ENCODE measurements around the gene GGCT.
"Not testable (repeated sequence)": the region's sequence is repeated elsewhere in the genome, so short reads cannot be mapped to it uniquely, and the experiment has no call there.

Gene GGCT

GRCh38 chr7:30504301-30505173, at the start of gene GGCT:
Gene GGCT (minus strand): TSS chr7:30504829. CDS start chr7:30504709, 120 bp downstream.
- DNase-seq, result peak; percentile 97

DNA sequence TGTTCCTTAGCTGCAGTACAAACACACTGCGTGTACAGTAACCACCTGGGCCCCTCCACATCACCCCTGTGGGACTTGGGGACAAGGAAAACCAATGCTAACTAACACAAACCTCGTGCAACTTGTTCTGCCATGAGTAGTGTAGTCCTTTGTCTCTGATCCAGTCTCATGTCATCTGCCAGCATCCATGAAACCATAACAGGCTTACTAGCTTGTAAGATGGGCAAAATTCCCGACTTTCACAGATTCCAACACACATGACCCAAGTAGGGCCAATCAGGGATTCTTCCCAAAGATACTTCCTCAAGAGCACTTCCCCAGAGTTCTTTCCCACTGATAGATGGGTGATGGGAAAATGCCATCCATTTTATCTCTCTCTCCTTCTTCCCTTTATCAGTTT, 48.9 kb upstream of the GGCT start:
- no peak for DNase-seq

DNA sequence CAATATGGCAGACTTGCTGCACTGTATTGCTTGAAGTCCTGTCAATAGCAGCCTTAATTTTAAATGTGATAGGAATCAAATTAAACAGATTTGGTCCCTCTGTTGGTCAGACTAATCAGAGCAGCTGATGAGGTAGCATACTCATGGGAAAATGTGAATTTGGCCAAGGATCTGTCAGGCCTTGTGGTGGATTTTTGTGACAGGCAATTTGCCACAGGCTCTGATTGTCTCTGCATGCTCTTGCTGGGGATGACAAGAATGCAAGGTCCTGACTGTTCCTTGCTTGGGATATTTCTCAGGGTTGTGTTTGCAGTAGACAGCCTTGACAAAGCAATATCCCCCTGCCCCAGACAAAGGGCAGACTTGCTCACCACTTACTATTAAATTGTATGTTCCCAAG, 48.5 kb upstream of the GGCT start:
- no peak for DNase-seq

- DNase-seq, result no peak
Measured at GRCh38 chr7:30552330-30552729, 47.7 kb upstream of the GGCT start.

DNA sequence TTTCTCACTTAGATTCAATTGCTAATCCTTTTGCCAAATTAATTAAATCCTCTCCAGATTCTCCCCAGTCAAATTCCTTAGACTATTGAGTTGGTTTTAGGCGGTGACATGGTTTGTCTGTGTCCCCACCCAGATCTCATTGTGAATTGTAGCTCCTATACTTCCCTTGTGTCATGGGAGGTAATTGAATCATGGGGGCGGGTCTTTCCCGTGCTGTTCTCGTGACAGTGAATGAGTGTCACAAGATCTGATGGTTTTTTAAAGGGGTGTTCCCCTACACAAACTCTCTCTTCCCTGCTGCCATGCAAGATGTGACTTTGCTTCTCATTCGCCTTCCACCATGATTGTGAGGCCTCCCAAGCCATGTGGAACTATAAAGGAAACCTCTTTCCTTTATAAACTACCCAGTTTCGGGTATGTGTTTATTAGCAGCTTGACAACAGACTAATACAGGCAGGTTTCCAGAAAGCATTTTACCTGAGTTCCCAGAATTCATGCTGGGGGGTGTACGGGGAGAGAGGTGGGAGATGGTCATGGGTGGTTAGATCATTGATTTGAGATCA, 45.4 kb upstream of the GGCT start:
- DNase-seq, result no peak

DNA sequence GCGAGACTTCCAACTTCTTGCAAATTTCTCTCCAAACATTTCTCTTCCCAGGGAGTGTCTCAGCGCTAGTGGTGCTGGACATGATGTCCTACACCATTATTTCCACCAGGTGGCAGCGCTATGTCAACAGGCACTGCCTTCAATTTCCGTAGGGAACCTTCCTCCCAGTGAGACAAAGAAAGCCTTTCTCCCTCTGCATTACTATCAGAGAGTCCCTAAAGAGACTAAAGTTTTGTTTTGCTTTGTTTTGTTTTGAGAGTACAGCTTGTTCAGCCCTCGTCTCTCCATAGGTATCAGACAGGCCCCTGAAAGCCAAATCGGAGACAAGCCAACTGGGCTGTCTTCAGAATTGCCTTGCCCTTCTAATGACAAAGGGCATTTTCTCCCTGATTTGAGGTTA, 44.2 kb upstream of the GGCT start:
- peak; percentile 40 for DNase-seq

DNA sequence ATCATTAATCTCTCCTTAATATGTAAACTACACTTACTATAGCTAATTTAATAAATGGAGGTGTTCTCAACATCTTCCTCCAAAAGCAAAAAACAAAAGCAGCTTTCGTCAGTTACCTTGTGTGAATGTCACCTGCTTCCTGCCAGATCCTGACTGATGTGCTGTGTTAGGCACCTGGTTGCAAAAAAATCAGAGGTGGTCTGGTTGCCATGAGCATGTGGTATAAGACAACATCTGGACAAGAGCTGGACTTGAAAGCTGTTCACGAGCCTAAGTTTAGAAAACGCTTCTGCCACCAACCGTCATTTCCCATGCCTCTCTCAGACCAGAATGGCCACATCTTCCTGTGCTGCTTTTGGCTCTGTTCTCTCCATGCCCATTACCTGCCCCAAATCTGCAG, 42.0 kb upstream of the GGCT start:
- DNase-seq, result no peak

GRCh38 chr7:30545791-30546555, 41.3 kb upstream of the GGCT start:
- DNase-seq, result no peak

GRCh38 chr7:30543813-30544525, 39.3 kb upstream of the GGCT start:
- no peak for DNase-seq

DNA sequence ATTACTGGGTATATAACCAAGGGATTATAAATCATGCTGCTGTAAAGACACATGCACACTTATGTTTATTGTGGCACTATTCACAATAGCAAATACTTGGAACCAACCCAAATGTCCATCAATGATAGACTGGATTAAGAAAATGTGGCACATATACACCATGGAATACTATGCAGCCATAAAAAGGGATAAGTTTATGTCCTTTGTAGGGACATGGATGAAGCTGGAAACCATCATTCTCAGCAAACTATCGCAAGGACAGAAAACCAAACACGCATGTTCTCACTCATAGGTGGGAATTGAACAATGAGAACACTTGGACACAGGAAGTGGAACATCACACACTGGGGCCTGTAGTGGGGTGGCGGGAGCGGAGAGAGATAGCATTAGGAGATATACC, 38.5 kb upstream of the GGCT start:
- DNase-seq, result not testable (repeated sequence)

DNA sequence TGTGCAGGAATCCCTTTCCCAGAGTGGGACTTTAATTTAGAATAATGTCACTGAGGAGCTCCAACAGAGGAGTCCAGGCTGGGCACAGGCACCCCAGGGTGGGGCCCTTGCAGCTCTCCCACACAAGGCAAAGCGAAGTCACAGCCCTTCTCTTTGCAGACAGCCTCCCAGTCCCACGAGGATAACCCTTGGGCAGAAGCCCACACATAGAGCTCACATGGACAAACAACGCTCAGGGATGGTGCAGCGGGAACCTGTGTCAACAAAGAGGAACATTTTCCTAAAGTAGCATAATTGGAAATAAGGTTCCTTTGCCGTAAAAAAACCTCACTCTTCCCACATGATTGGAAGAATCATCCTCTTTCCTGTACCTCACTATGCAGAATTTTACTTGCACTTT, 29.3 kb upstream of the GGCT start:
- DNase-seq, result no peak

GRCh38 chr7:30531286-30531685, 26.7 kb upstream of the GGCT start:
- DNase-seq, result no peak

- DNase-seq, result no peak
Measured at GRCh38 chr7:30530373-30530772, 25.7 kb upstream of the GGCT start.

DNA sequence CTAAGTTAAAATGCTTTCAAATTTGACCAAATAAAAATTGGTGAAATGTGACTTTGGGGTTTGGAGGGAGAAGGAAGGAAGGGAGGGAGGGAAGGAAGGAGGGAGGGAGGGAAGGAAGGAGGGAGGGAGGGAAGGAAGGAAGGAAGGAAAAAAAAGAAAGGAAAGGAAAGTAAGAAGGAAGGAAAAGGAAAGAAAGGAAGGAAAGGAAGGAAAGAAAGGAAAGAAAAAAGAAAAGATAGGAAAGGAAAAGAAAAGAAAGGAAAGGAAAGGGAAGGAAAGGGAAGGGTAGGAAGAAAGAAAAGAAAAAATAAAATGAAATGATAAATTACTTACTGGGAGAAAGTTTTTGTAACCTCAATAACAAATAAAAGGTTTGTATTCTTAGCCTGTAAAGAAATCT, 24.1 kb upstream of the GGCT start:
- no peak for DNase-seq

GRCh38 chr7:30527297-30527696, 22.7 kb upstream of the GGCT start:
- DNase-seq, result not testable (repeated sequence)

DNA sequence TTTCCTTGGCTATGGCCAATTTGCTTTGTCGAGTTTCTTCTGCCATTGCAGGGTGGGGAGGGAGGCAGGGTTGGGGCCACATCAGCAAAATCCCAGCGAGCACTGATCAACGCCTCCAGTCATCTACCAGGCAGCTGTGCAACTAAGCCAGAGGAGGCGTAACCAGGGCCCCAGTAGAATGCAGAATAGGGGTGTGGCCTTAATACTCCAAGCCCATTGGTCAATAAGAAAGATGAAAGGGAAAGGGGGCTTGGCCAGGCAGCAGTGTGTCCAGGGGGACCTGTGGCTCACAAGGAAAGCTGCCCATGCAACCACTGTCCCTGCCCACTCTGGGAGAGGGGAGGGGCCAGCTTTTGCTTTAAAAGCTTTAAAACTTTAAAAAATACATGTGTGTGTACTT, 21.5 kb upstream of the GGCT start:
- no peak for DNase-seq

DNA sequence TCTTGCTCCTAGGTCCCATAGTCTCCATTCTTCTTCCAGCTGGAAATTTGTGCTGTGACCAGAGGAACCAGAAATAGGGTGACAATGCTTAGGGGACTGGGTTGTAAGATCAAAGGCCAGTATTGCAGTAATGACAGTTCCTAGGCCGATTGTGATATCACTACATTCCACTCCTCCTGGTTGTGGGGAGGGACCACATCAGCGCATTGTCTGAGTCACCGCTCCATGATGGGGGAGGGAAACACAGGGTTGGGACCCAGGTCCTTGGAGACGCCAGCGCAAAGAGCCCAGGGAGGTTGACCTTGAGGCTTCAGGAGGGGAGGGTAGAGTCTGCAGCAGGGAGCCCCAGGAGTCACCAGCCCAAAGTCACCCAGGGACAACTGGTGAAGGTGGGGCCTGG, 20.8 kb upstream of the GGCT start:
- no peak for DNase-seq

GRCh38 chr7:30524545-30524944, 19.9 kb upstream of the GGCT start:
- no peak for DNase-seq

DNA sequence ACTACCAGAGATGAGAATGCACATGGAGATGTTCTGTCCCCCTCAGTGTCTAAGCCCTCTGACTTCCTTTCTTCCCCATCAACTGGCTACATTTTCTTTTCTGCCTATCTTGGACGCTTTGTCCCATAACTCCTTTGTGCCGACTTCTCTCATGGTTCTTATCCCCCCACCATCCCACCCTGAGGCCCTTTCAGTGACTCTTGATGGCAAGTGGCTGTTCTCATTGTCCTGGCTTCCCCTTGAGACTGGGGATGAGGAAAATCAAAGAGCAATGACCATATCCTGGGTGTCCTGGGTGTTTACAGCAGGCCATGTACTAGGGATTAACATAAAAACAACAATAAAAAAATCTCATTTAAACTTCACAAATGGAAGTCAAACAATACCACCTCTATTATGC, 18.8 kb upstream of the GGCT start:
- no peak for DNase-seq

DNA sequence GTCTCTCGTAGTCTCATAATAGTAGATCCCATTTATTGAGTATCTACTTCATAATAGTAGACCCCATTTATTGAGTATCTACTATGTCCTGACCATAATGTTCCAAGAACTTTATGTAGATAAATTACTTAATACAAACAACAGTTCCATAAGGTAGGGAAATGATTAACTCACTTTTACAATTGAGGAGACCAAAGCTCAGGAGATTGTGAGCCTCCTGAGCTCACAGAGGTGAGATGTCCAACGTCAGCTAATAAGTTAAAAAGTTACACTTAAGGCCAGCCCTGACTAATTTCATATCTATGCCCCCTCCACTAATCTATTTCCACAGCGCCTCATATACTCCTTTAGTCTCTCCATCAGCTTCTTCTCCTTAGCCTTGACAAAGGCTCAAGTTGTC, 17.5 kb upstream of the GGCT start:
- no peak for DNase-seq

GRCh38 chr7:30521532-30521931, 16.9 kb upstream of the GGCT start:
- no peak for DNase-seq

- DNase-seq, result no peak
Measured at GRCh38 chr7:30519122-30519521, 14.5 kb upstream of the GGCT start.

GRCh38 chr7:30515761-30516160, 11.1 kb upstream of the GGCT start:
- DNase-seq, result no peak
